HG03196 (cell line): ENCODE measurements around the gene DHX9.
"Not testable (repeated sequence)": the region's sequence is repeated elsewhere in the genome, so short reads cannot be mapped to it uniquely, and the experiment has no call there.

ENCODE experiments used
- ATAC-seq: cut with Tn5 transposase; IDR thresholded peaks from one replicate; pipeline ENCODE4 v1.9.1; 2021; ENCODE audit not compliant: unreplicated experiment

The DHX9 gene

DNA sequence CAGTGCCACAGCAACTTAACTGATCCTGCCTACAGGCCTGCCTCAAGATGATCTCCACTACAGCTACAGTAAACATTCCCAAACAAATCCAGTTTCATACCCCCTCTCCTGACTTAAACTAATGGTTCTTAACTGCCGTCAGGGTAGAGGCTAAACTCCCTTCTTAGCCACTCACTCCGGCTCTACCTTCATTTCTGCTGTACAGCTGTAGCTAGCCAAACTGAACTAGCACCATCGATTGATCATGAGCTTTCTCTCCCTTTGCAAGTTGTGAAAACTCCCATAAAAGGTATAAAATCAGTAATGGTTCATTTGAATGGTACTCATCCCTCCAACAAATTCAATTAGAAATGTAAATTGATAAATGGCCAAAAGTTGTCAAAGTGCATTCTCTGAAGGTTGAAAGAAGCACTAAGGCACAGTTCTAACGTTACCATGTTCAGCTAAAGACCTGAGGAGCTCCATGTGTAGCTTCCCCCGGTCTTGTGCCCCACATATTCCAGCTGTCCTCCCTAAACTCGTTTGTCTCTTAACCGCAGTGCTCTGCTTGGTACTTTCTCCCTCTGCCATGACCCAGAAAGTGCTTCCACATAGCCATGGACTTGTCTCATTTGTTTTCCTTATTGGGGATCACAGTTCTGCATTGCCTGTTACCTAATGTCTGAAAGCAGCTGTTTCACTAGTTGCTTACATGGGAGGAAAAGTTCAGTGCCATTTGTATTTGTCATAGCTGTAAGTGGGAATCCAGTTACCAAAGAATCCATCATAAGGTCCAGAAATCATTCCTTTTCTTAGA lies 49.8 kb downstream of the DHX9 start:
- ATAC-seq: no peak

DNA sequence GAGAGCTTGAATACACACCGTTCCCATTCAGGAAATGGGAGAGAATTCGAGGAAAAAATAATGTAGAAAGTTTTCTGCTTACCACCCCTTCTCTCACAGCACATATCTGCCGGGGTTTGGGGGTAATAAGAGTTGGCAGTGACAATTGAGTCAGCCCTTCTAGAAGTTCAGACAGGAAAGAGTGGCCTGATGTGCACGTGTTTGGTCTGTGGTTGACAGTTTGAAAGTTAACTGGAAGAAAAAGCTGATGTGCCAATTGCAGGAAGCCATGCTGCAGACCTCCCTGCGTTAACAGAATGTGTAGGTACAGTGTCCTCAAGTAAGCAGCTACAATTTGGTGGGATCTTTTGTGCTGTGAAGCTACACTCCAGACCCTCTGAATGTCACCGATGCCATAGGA lies 50.9 kb downstream of the DHX9 start:
- ATAC-seq: no peak

DNA sequence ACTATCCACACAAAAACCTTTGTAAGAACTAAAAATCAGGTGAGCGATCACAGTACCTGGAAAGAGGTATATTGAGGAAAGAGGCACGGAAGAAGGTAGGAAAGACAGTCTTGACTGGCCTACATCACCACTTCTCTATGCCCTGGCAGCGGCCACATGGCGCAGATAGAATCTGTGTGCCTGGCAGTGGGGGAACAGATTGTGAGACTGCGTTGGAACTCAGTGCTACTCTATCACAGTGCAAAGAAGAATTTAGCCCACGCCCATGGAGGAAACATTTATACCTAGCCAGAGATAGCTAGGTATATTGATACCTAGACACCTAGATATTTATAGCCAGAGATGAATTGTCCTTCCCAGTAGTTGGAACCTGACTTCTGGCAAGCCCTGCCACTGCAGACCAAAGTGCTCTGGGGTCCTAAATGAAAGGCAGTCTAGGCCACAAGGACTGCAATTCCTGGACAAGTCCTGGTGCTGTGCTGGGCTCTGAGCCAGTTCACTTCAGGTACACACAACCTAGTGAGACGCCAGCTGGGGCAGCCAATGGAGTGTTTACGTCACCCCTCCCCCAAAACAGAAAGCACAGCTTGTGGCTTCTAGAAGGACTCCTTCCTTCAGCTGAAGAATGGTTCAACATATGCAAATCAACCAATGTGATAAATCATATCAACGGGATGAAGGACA lies 51.9 kb downstream of the DHX9 start:
- ATAC-seq: no peak

DNA sequence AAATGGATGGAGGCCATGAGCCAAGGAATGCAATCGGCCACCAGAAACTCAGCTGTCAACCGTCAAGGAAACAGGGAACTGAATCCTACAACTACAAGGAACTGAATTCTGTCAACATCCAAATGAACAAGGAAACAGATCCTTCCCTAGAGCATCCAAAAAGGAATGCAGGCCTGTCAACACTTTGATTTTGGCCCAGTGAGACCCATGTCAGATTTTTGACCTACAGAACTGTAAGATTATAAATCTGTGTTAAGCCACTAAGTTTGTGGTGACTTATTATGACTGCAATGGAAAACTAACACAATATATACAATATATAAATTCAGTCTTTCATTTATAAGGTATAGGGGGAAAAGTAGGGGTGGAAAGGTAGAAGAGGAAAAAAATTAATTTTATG lies 58.5 kb downstream of the DHX9 start:
- ATAC-seq: no peak

GRCh38 chr1:182901946-182902345 lies 62.8 kb downstream of the DHX9 start:
- not testable (repeated sequence) for ATAC-seq

DNA sequence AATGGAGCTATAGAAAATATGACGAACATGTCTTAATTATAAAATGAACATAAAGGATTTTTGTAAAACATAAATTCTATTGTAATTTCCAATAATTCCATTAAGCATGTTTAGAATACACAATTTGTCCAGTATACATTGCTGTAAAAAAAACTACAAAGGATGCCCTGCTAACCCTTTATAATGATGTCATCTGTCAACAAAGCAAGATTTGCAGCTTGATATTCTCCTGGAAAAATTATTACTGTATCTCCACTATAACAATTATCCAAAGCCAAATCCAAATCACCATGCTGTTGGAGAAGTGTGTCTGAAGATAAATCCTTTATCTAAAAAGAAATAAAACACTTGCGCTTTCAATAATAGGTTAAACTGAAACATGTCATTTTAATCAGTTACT lies 66.2 kb downstream of the DHX9 start:
- ATAC-seq: no peak

DNA sequence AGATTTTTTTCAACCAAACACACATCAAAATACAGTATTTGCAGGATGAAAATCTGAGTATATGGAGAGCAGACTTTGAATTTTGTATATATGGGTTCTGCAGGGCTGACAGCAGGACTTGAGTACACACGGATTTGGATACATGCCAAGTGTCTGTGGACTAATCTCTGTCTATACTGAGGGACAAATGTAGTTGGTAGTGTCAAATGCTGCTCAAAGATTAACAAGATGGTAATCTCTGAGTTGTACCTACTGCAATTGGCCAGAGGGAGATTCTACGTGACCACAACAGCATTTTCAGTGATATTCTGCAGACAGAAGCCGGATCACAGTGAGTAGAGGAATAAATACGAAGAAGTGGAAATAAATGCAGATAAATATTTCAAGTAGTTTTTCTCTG lies 70.4 kb downstream of the DHX9 start:
- no peak for ATAC-seq

DNA sequence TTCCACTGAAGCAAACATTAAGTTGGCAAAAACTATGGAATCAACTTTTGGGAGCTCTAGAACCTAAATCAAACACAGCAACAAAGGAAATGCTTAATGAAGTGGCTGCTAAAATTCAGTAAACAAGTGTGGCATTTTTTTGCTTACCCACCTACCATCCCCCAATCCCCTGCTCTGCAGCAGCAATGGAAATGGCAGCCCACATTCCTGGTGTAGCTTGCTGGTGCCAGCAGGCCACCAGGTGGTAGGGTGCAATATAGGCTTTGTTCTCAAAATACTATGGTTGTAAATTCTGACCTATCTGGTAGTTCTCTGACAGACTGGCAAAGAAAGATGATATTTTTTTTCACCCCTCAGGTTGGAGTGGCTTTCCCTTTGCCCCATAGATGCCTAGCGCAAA lies 71.0 kb downstream of the DHX9 start:
- no peak for ATAC-seq

GRCh38 chr1:182913401-182913800 lies 74.3 kb downstream of the DHX9 start:
- no peak for ATAC-seq

DNA sequence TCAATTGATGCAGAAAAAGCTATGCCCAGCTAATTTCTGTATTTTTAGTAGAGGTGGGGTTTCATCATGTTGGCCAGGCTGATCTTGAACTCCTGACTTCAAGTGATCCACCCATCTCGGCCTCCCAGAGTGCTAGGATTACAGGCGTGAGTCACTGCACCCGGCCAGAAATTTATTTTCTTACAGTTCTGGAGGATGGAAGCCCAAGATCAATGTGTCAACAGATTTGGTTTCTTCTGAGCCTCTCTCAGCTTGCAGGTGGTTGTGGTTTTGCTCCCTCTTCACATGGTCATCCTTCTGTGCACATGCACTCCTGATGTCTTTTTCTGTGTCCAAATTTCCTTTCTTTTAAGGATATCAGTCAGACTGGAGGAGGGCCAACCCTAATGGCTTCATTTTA lies 78.2 kb downstream of the DHX9 start:
- ATAC-seq: no peak

- no peak for ATAC-seq
Measured at GRCh38 chr1:182925661-182926060, 86.5 kb downstream of the DHX9 start.

DNA sequence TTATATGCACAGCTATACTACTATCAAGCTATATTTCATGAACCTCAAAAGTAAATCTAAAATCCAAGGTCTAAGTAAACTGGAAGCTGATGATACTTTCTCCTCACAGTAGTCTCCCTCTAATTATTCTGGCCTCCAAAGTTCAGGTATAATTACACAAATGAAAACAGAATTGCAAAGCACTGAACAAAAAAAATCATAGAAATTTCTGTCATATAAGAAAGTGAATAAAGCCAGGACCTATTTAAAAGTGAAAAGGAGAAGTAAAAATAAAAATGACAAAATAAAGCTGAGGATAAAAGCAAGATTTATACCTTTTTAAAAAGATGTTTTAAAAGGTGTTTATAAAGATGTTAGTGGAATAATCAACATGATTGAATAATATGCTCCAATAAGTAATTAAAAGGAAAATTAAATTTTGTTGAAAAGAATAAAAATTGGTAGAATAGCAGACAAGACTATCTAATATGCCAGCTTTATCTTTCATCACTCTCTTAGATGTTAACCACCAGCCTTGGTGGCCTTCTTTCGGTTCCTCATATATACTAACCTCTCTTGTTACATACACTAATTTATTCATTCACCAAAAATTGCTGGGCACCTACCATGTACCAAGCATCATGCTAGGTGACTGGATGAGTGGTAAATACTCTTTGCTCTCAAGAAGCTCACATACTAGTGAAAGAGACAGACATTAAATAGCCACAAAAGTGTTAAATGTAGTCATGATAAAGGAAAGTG lies 88.7 kb downstream of the DHX9 start:
- no peak for ATAC-seq

DNA sequence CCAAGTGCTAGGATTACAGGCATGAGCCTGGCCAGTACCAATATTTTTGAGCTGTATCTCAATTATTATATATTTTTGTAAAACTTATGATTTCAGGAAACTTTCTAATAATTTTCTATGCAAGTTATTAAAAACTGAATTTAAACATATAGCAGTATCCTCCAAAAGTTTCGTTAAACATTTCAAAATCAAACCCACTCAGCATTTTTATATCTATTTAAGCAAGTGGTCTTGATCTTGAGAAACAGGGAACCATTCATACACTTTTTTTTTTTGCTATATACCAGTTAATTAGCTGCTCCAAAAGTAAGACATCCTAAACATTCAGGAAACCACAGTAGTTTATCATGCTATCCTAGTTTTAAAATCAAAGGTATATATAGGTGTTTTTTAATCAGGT lies 91.8 kb downstream of the DHX9 start:
- no peak for ATAC-seq

GRCh38 chr1:182935716-182936115 lies 96.6 kb downstream of the DHX9 start:
- no peak for ATAC-seq
